ENCODE data around the gene MRS2. TPM values are rescaled to one million over a fixed set of nuclear protein-coding genes. Genes with fewer than 3 reads are reported as not detected.

The MRS2 gene
- total RNA-seq, 1 experiment from 2014 or later = 49.7 TPM

- no TSS peak for BruUV-seq (replicated peaks)
- H3K4me2 ChIP-seq = no peak overlapping the region
- H3K9me3 ChIP-seq (ENCODE audit: insufficient read depth, low read depth) = no peaks in the 10 kb centered on the region
- peaks cover 20% of the 10 kb centered on the region for H3K4me1 ChIP-seq (replicated peaks; ENCODE audit: insufficient read depth)
- no peak overlapping the region for H2AFZ ChIP-seq
- intact Hi-C loops (cut with micrococcal nuclease; ENCODE audit: unreplicated experiment) = loop anchor here (1.0 to 10.0 kb wide), 5 partner anchors 90 to 644 kb away; no protein-coding TSS in a partner anchor
- H3K79me2 ChIP-seq (ENCODE audit: low read depth) = no peaks in the 10 kb centered on the region
- ChIA-PET POLR2A (ENCODE audit: unreplicated experiment) (interaction anchor here (0.7 kb wide), 1 partner anchor 136 kb away, joined by 6 read pairs; no protein-coding TSS in a partner anchor), CTCF (interaction anchor here (0.5 to 1.1 kb wide), 4 partner anchors 19 to 148 kb away, joined by 3 to 5 read pairs (median 4); no protein-coding TSS in a partner anchor)
- peak in 1 of 2 experiments; percentile 32 for DNase-seq
- H3K4me3 ChIP-seq = no peak overlapping the region
- H3F3A ChIP-seq (ENCODE audit: insufficient read depth, low read depth) = peaks cover 33% of the 10 kb centered on the region
- H3K27ac ChIP-seq = no peak overlapping the region
- peak; percentile 88 for TF ChIP-seq CTCF (conservative IDR thresholded peaks at IDR 0.05)
- no peak for TF ChIP-seq EZH2 (IDR thresholded peaks at IDR 0.05; ENCODE audit: low read depth)
- no peaks in the 10 kb centered on the region for H3K27me3 ChIP-seq (ENCODE audit: insufficient read depth, low read depth)
- no peaks in the 10 kb centered on the region for H4K20me1 ChIP-seq (ENCODE audit: insufficient read depth)
- no peaks in the 10 kb centered on the region for H3K9me2 ChIP-seq (ENCODE audit: insufficient read depth)
- H3K36me3 ChIP-seq (ENCODE audit: low read depth) = 0 out of 2 replicates have a peak, but pooled peaks cover 8% of the 10 kb centered on the region
Measured at GRCh38 chr6:24431045-24431451, 28.3 kb downstream of the MRS2 start.

GRCh38 chr6:24432611-24433010, 29.9 kb downstream of the MRS2 start:
- BruUV-seq (replicated peaks) = no TSS peak
- intact Hi-C loops (cut with micrococcal nuclease; ENCODE audit: unreplicated experiment) = loop anchor here (10.0 kb wide), 2 partner anchors 152 to 642 kb away; no protein-coding TSS in a partner anchor
- Histone ChIP-seq H3K9me3 (ENCODE audit: insufficient read depth, low read depth) (no peaks in the 10 kb centered on the region), H2AFZ (no peak overlapping the region), H3F3A (ENCODE audit: insufficient read depth, low read depth) (peaks cover 26% of the 10 kb centered on the region), H3K36me3 (ENCODE audit: low read depth) (no peaks in the 10 kb centered on the region), H3K4me1 (replicated peaks; ENCODE audit: insufficient read depth) (peaks cover 15% of the 10 kb centered on the region), H3K27ac (no peak overlapping the region), H3K4me3 (no peak overlapping the region), H3K79me2 (ENCODE audit: low read depth) (no peaks in the 10 kb centered on the region), H3K4me2 (no peak overlapping the region), H3K27me3 (ENCODE audit: insufficient read depth, low read depth) (no peaks in the 10 kb centered on the region), H3K9me2 (ENCODE audit: insufficient read depth) (no peaks in the 10 kb centered on the region), H4K20me1 (ENCODE audit: insufficient read depth) (no peaks in the 10 kb centered on the region)
- TF ChIP-seq EZH2 (IDR thresholded peaks at IDR 0.05; ENCODE audit: low read depth) (no peak), CTCF (conservative IDR thresholded peaks at IDR 0.05) (no peak)
- no peak for DNase-seq
- CTCF ChIA-PET = no interaction called here
- POLR2A ChIA-PET (ENCODE audit: unreplicated experiment) = no interaction called here

- DNase-seq = no peak
- Histone ChIP-seq H3K9me2 (ENCODE audit: insufficient read depth) (no peaks in the 10 kb centered on the region), H3K79me2 (ENCODE audit: low read depth) (no peaks in the 10 kb centered on the region), H4K20me1 (ENCODE audit: insufficient read depth) (no peaks in the 10 kb centered on the region), H3K9me3 (ENCODE audit: insufficient read depth, low read depth) (no peaks in the 10 kb centered on the region), H3K27me3 (ENCODE audit: insufficient read depth, low read depth) (no peaks in the 10 kb centered on the region), H3K36me3 (ENCODE audit: low read depth) (no peaks in the 10 kb centered on the region), H3K27ac (no peak overlapping the region), H3F3A (ENCODE audit: insufficient read depth, low read depth) (no peaks in the 10 kb centered on the region; the same call in 1 of the 2 replicates), H3K4me3 (no peak overlapping the region), H3K4me1 (replicated peaks; ENCODE audit: insufficient read depth) (no peaks in the 10 kb centered on the region), H2AFZ (no peak overlapping the region), H3K4me2 (no peak overlapping the region)
- no TSS peak for BruUV-seq (replicated peaks)
- no peak for TF ChIP-seq CTCF (conservative IDR thresholded peaks at IDR 0.05)
- no peak for TF ChIP-seq EZH2 (IDR thresholded peaks at IDR 0.05; ENCODE audit: low read depth)
- CTCF ChIA-PET = no interaction called here
- POLR2A ChIA-PET (ENCODE audit: unreplicated experiment) = no interaction called here
- intact Hi-C loops (cut with micrococcal nuclease; ENCODE audit: unreplicated experiment) = loop anchor here (10.0 kb wide), 2 partner anchors 148 to 638 kb away; no protein-coding TSS in a partner anchor
Measured at GRCh38 chr6:24436979-24437378, 34.2 kb downstream of the MRS2 start.
